ENCODE data around the gene CHAD.

GRCh38 chr17:50472286-50472685 is 3.6 kb upstream of the CHAD start:
- TF ChIP-seq, protein P1, sequence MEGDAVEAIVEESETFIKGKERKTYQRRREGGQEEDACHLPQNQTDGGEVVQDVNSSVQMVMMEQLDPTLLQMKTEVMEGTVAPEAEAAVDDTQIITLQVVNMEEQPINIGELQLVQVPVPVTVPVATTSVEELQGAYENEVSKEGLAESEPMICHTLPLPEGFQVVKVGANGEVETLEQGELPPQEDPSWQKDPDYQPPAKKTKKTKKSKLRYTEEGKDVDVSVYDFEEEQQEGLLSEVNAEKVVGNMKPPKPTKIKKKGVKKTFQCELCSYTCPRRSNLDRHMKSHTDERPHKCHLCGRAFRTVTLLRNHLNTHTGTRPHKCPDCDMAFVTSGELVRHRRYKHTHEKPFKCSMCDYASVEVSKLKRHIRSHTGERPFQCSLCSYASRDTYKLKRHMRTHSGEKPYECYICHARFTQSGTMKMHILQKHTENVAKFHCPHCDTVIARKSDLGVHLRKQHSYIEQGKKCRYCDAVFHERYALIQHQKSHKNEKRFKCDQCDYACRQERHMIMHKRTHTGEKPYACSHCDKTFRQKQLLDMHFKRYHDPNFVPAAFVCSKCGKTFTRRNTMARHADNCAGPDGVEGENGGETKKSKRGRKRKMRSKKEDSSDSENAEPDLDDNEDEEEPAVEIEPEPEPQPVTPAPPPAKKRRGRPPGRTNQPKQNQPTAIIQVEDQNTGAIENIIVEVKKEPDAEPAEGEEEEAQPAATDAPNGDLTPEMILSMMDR (IDR thresholded peaks at IDR 0.05) = no peak
- no peak for TF ChIP-seq POLR2A (IDR thresholded peaks at IDR 0.05)

All from body of pancreas (tissue), 4 donors.